Measurements from ENCODE around the gene NRROS. TPM values are rescaled to one million over a fixed set of nuclear protein-coding genes. Genes with fewer than 3 reads are reported as not detected.
"Not testable (repeated sequence)": the region's sequence is repeated elsewhere in the genome, so short reads cannot be mapped to it uniquely, and the experiment has no call there.

The NRROS gene
- total RNA-seq (2014; rRNA removed; shearing (Covaris generic)) = not detected in 2 replicates

DNA sequence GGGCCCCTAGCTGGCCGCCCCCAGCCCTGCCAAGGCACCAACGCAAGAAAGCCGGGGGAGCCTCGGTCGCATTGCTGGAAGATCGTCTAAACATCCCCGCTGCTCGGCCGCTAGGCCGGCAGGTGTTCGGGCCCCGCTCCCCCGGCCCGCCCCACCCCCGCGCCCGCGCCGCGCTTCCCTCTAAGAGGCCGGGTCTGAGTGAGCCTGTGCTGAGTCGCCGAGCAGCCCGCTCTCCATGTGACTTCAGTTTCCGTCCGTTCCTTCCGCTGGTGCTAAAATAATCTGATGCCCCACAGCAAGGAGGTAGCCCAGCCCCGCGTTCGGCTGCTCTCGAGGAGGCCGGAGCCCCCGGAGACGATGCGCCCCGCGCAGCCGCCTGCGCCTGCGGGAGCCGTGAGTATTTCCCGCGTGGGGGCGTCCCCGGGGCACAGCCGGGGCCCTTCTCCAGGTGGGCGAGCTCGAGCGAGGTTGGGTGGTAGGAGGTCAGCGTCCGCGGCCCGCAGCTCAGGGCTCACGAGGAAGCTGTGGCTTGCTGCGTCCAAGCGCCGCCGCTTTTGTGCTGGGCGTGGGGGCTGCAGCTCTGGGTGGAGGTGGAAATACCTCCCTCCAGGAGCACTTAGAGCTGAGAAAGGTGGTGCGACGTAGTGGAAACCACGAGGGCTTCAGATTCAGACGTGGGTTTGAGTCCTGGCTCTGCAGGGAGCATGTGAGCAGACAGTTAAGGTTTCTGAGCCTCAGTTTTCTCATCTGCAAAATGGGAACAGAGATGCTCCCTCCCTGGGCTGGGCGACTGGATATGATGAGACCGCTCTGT lies at the start of gene NRROS:
NRROS (plus strand) TSS at position 212 of the 814 bp plus-strand sequence. CDS start 14,846 bp downstream, outside the sequence.
- DNase-seq = no peak
- H3K27me3 ChIP-seq = peaks cover 16% of the 10 kb centered on the region; the same call in 1 of the 2 replicates
- H3K9me3 ChIP-seq (replicated peaks) = no peaks in the 10 kb centered on the region
- H3K27ac ChIP-seq = no peak within 1 kb of the TSS
- H3K36me3 ChIP-seq = no peaks in the 10 kb centered on the region
- no peaks in the 10 kb centered on the region for H3K4me1 ChIP-seq
- H3K4me3 ChIP-seq = no peak within 1 kb of the TSS

DNA sequence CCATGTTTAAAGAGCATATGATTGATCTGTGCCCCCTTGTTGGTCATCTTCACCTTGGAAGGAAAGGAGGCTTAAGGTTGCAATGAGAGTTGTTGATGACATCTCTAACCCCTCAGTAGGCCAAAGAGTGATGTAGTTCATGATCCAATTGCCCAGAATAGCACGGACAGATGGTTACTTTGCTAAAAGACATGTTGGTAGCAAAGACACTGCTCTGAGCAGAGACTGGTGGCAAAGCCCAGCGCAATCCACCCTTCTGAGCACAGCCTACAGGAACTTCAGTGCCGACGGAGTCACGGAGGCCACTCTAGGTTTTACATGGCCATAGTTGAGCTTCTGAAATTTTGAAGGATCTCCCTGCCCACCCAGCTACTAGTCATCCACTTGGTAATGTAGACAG lies 49.2 kb upstream of the NRROS start:
- Histone ChIP-seq H3K4me1 (no peaks in the 10 kb centered on the region), H3K36me3 (peaks cover 1% of the 10 kb centered on the region), H3K9me3 (replicated peaks) (no peaks in the 10 kb centered on the region), H3K27ac (no peak overlapping the region), H3K27me3 (no peaks in the 10 kb centered on the region), H3K4me3 (no peak overlapping the region)
- DNase-seq = no peak

DNA sequence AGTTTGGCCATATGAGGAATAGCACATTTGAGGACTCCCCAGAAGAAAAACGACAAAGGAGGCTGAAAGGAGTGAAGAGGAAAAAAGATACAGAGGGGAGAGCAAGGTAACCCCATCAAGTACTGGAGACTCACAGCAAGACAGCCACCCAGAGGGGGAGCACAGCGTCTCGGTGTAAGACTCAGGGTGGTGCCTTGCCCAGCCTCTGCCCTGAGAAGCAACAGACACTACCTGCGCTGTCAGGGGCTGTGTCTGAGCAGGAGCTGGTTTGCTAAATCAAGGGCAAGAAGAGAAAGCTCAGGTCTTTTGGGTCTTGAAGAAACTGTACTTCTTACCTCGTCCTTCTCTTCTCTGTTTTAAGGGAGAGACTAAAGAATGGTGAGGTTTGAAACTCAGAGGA lies 43.1 kb upstream of the NRROS start:
- no peaks in the 10 kb centered on the region for H3K4me1 ChIP-seq
- no peak overlapping the region for H3K27ac ChIP-seq
- no peaks in the 10 kb centered on the region for H3K27me3 ChIP-seq
- DNase-seq = peak in 1 of 2 experiments; percentile 8
- H3K9me3 ChIP-seq (replicated peaks) = no peaks in the 10 kb centered on the region
- no peaks in the 10 kb centered on the region for H3K36me3 ChIP-seq
- H3K4me3 ChIP-seq = no peak overlapping the region

DNA sequence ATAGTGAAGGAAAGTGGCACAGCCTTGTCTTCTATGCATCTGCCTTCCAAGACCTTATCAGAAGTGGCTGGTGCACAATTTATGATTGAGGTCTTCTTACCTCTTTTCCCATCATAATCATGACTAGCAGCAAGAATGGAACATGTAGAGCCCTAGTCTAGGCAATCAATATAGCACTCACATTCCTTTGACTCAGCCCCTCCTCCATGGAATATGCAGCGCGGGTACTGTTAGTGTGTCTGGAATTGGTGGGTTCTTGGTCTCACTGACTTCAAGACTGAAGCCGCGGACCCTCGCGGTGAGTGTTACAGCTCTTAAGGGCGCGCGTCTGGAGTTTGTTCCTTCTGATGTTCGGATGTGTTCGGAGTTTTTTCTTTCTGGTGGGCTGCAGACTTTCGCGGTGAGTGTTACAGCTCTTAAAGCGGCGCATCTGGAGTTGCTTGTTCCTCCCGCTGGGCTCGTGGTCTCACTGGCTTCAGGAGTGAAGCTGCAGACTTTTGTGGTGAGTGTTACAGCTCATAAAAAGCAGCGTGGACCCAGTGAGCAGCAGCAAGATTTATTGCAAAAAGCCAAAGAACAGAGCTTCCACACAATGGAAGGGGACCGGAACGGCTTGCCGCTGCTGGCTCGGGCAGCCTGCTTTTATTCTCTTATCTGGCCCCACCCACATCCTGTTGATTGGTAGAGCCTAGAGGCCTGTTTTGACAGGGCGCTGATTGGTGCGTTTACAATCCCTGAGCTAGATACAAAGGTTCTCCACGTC lies 41.3 kb upstream of the NRROS start:
- not testable (repeated sequence) for H3K4me1 ChIP-seq; DNase-seq; H3K27me3 ChIP-seq; H3K36me3 ChIP-seq; H3K4me3 ChIP-seq; H3K9me3 ChIP-seq (replicated peaks); H3K27ac ChIP-seq

GRCh38 chr3:196599734-196600128 lies 39.8 kb upstream of the NRROS start:
- H3K9me3 ChIP-seq (replicated peaks) = no peaks in the 10 kb centered on the region

GRCh38 chr3:196600359-196600758 lies 39.1 kb upstream of the NRROS start:
- no peak overlapping the region for H3K4me3 ChIP-seq
- no peaks in the 10 kb centered on the region for H3K9me3 ChIP-seq (replicated peaks)
- H3K27ac ChIP-seq = no peak overlapping the region
- H3K27me3 ChIP-seq = peaks cover 12% of the 10 kb centered on the region; the same call in 1 of the 2 replicates
- DNase-seq = no peak
- no peaks in the 10 kb centered on the region for H3K4me1 ChIP-seq
- H3K36me3 ChIP-seq = no peaks in the 10 kb centered on the region

More at GRCh38 chr3:196599734-196600128, 39.8 kb upstream of the NRROS start:
- Histone ChIP-seq H3K36me3 (no peaks in the 10 kb centered on the region), H3K27me3 (peaks cover 9% of the 10 kb centered on the region; the same call in 1 of the 2 replicates), H3K4me1 (no peaks in the 10 kb centered on the region), H3K27ac (no peak overlapping the region), H3K4me3 (no peak overlapping the region)
- no peak for DNase-seq

DNA sequence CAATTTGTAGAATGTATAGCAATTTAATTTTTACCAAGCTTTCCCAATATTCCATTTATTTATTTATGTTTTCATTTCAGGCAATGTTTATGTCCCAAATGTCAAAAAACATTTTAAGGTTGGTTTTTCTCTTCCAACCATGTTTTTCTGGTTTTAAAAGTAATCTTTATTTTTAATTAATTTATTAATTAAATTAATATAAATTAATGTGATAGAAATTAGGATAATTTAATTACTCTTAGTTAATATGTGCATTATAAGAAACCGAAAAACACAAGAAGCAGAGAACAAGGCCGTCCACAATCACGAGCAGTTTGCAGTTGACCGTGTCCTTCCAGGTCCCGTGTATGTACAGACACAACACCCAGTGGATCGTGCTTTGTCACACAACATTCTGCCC lies 36.8 kb upstream of the NRROS start:
- Histone ChIP-seq H3K27me3 (peaks cover 12% of the 10 kb centered on the region; the same call in 1 of the 2 replicates), H3K9me3 (replicated peaks) (no peaks in the 10 kb centered on the region), H3K36me3 (no peaks in the 10 kb centered on the region), H3K4me3 (no peak overlapping the region), H3K27ac (no peak overlapping the region), H3K4me1 (no peaks in the 10 kb centered on the region)
- no peak for DNase-seq

- Histone ChIP-seq H3K27ac (no peak overlapping the region), H3K27me3 (peaks cover 12% of the 10 kb centered on the region; the same call in 1 of the 2 replicates), H3K9me3 (replicated peaks) (no peaks in the 10 kb centered on the region), H3K36me3 (no peaks in the 10 kb centered on the region), H3K4me3 (no peak overlapping the region), H3K4me1 (no peaks in the 10 kb centered on the region)
- DNase-seq = peak in 1 of 2 experiments; percentile 20
Measured at GRCh38 chr3:196603683-196604082, 35.8 kb upstream of the NRROS start.

DNA sequence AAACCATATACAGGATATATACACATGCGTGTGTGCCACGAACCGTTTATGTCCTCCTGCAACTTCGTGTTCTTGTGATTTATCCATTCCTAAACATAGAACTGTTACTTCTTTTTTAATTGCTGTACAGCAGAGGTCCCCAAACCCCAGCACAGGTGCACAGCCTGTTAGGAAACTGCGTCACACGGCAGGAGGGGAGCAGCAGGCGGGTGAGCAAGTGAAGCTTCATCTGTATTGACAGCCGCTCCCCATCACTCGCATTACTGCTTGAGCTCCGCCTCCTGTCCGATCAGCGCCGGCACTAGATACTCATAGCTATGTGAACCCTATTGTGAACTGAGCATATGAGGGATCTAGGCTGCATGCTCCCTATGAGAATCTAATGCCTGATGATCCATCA lies 34.9 kb upstream of the NRROS start:
- Histone ChIP-seq H3K9me3 (replicated peaks) (no peaks in the 10 kb centered on the region), H3K27ac (no peak overlapping the region), H3K4me1 (no peaks in the 10 kb centered on the region), H3K36me3 (no peaks in the 10 kb centered on the region), H3K27me3 (peaks cover 12% of the 10 kb centered on the region; the same call in 1 of the 2 replicates), H3K4me3 (no peak overlapping the region)
- DNase-seq = no peak

GRCh38 chr3:196608693-196609092 lies 30.8 kb upstream of the NRROS start:
- Histone ChIP-seq H3K36me3 (no peaks in the 10 kb centered on the region), H3K4me3 (no peak overlapping the region), H3K27ac (no peak overlapping the region), H3K27me3 (peaks cover 10% of the 10 kb centered on the region; the same call in 1 of the 2 replicates), H3K4me1 (no peaks in the 10 kb centered on the region), H3K9me3 (replicated peaks) (no peaks in the 10 kb centered on the region)
- DNase-seq = no peak

GRCh38 chr3:196609343-196609775 lies 30.1 kb upstream of the NRROS start:
- Histone ChIP-seq H3K27ac (no peak overlapping the region), H3K27me3 (peaks cover 7% of the 10 kb centered on the region; the same call in 1 of the 2 replicates), H3K36me3 (no peaks in the 10 kb centered on the region), H3K4me1 (no peaks in the 10 kb centered on the region), H3K9me3 (replicated peaks) (no peaks in the 10 kb centered on the region), H3K4me3 (no peak overlapping the region)
- peak; percentile 88 to 92 for DNase-seq

- Histone ChIP-seq H3K36me3 (no peaks in the 10 kb centered on the region), H3K27ac (no peak overlapping the region), H3K27me3 (peaks cover under 1% of the 10 kb centered on the region; the same call in 1 of the 2 replicates), H3K4me3 (no peak overlapping the region), H3K9me3 (replicated peaks) (no peaks in the 10 kb centered on the region), H3K4me1 (no peaks in the 10 kb centered on the region)
- no peak for DNase-seq
Measured at GRCh38 chr3:196609805-196610515, 29.5 kb upstream of the NRROS start.

- no peak overlapping the region for H3K4me3 ChIP-seq
- no peaks in the 10 kb centered on the region for H3K9me3 ChIP-seq (replicated peaks)
- H3K36me3 ChIP-seq = no peaks in the 10 kb centered on the region
- H3K27ac ChIP-seq = no peak overlapping the region
- no peak for DNase-seq
- H3K4me1 ChIP-seq = no peaks in the 10 kb centered on the region
- H3K27me3 ChIP-seq = no peaks in the 10 kb centered on the region
Measured at GRCh38 chr3:196611761-196612483, 27.6 kb upstream of the NRROS start.

DNA sequence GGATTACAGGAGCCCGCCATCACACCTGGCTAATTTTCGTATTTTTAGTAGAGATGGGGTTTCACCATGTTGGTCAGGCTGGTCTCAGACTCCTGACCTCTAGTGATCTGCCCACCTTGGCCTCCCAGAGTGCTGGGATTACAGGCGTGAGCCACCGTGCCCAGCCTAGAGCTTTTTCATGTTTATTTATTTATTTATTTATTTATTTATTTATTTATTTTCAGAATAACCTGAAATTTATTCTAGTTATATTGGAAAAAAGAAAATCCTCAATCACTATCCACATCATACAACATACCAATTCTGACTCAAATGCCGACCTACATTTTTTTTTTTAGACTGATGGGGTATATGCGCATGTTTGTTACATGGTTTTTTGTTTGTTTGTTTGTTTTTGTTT lies 24.3 kb upstream of the NRROS start:
- not testable (repeated sequence) for H3K4me3 ChIP-seq; DNase-seq; H3K9me3 ChIP-seq (replicated peaks); H3K27me3 ChIP-seq; H3K27ac ChIP-seq; H3K36me3 ChIP-seq; H3K4me1 ChIP-seq

All from SJCRH30 (cell line).